HEK293T (cell line): ENCODE data around the gene PBX4.

Source experiments
- BHLHE40 ChIP-seq: fragments of 450-650 bp; IDR thresholded peaks from 2 replicates; pipeline ENCODE4 v1.6.1; 2016; ENCODE audit warnings: mild to moderate bottlenecking, moderate library complexity, borderline replicate concordance
- FOXM1 ChIP-seq: fragments of 450-650 bp; IDR thresholded peaks from 2 replicates; pipeline ENCODE4 v1.6.1; 2017; ENCODE audit warnings: mild to moderate bottlenecking, borderline replicate concordance
- PKNOX1 ChIP-seq: fragments of 450-650 bp; IDR thresholded peaks from 2 replicates; pipeline ENCODE4 v1.6.1; 2016

DNA sequence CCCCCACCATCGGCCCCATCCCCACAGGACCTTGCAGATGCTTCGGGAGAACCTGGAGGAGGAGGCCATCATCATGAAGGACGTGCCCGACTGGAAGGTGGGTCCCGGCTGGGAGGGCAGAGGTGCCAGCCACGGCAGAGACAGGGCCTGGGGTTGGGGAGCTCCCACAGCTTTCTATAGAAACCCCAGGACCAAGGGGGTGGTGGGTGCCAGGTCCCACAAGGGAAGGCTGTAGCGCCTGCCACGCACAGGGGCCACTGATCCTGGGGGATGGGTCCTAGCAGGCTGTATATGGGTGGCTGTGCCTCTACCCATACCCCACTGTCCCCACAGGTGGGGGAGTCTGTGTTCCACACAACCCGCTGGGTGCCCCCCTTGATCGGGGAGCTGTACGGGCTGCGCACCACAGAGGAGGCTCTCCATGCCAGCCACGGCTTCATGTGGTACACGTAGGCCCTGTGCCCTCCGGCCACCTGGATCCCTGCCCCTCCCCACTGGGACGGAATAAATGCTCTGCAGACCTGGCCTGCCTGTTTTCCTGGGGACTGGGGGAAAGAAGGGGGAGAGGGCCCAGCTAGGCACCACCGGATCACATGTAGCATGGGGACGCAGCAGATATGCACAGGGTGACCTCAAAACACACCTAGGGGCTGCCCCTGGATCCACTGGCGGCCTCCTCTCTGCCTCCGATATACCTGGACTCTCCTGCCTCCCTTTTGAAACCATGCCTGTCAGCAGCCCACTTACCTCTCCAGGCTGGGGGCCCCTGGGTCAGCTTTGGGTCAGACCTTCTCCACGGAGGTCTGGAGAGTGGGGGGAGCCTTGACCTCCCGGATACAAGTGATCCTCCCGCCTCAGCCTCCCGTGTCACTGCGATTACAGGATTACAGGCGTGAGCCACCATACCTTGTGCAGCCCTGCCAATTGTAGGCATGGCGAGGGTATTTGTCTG lies 90.5 kb downstream of the PBX4 start:
- no peak for TF ChIP-seq BHLHE40
- no peak for TF ChIP-seq PKNOX1
- TF ChIP-seq FOXM1: no peak
